Hepatic stellate cell (primary cell): ENCODE results near the gene RBP4.

Source experiments
- DNase-seq: peaks from one replicate; pipeline ENCODE4 v3.0.0; 2011; ENCODE audit warnings: low spot score

RBP4 gene

DNA sequence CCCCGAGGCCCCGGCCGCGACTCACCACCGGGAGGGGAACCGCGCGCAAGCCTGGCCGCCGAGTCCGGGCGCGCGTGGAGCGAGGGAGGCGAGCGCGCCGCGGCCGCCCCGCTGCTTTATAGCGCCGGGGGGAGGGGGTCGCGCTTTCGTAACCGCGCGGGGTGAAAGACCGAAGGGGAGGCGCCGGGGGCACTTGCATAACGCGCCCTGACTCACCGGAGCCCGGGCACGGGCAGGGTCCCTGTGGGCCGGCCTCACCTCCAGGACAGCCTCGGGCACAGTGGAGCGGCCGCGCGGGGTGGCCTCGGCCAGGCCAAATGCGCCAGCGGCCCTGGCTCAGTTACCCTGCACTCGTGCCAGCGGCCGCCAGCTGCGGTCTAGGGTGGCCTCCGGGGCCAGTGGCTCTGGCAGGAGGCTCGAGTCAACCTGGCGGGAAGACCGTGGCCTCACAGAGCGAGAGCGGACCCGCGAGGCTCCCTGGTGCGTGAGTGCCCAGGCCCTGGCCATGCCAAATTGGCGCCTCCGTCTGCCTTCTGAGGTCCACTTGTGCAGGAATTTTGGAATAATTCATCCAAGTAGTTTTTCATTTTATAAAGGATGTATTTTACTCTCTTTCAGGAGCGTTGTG is at the start of gene RBP4:
TSS of gene RBP4 (minus strand) at position 90 of the 628 bp plus-strand sequence. CDS start 207 bp downstream, outside the sequence.
- DNase-seq, result no peak

DNA sequence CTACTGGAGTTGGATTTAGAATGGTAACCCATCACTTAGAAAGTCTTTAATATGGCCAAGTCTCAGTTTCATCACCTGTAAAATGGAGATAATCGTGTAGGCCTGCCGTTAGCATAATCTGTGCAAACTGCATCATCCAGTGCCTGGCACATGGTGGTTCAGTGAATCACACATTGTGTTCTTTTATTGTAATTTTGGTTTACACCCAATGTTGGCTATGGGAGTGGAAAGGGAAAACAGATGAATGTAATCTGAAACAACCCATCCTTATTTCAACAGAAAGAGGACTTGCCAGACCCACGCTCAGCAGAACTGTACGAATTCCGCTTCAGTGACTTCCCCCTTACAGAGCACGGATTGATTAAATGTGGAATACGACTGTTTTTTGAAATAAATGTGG is 38.8 kb upstream of the RBP4 start:
- no peak for DNase-seq

DNA sequence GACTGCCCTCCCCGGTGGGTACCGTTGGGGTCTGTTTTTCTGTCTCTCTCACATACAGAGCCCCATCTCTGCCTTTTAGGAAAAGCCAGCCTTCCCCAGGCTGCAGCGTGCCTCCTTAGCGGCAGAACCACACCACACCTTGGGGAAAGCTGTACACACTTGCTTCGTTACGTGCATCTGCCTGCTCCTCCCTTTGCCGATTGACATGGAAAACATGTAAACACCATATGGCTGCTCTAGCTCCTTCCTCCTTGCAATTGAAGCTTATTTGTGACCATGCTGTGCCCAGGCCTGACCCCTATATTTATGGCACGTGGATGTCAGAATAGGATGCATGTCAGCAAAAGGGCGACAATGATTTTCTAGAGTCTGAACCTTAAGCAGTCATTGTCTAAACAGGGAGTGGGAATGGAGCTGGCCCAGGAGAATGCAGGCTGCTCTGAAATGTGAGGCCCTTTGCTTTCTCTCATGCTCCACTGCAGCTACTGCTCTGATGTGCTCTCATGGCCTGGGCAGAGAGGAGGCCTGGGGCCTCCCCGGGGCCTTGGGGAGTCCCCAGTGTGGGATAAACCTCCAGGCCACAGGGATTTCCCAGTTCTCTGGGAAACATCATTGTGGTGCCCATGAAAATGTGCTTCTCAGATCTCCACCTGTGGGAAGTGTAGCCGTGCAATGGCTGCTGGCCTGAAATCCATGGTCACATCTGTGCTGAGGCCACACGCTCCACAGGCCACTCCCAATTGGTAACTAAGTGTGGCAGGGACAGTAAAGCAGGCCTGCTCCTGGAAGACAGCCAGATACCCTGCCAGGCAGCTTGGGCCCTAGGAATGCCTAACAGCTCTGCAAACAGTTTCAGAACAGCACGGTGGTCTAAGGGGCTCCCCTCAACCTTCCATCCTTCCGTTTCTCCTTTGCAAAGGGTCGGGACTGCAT is 29.9 kb upstream of the RBP4 start:
- no peak for DNase-seq

DNA sequence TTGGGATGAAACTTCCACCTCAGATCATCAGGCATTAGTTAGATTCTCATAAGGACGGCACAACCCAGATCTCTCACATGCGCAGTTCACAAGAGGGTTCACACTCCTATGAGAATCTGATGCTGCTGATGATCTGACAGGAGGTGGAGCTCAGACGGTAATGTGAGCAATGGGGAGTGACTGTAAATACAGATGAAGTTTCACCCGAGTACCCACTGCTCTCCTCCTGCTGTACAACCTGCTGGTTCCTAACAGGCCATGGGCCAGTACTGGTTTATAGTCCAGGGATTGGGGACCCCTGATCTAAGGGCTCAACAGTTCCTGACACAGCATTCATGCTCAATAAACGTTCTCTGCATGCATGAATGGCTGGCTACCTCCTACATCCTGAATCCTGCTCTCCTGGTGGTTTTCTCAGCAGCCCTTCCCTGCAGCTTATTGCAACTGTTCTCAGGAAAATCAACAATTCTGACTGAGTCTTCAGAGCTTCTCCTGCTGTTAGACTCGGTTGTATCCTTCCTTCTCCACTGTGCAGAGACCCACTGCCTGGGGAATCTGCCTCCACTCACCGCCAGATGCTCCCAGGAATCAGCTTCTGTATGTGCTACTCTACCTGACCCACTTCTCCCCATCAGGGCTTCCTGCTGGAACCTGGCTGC is 28.7 kb upstream of the RBP4 start:
- no peak for DNase-seq

DNA sequence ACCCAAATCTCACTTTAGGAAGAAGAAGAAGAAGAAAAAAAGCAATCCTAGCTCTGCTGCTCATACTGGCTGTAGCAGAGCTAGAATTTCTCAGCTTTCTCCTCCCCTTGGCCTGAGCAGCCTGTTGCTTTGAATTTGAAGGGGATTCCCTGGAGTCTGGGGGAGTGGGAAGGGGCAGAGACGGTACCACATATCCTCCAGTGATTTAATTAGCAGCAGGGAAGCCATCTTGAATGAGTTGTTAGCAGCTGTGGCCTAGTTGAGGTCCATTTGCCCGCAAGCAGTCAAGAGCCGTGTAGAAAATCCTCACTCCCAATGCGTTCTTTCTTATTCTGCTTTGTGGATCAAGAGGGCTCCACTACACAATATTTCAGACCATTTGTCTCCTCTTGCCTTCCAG is 27.8 kb upstream of the RBP4 start:
- no peak for DNase-seq

DNA sequence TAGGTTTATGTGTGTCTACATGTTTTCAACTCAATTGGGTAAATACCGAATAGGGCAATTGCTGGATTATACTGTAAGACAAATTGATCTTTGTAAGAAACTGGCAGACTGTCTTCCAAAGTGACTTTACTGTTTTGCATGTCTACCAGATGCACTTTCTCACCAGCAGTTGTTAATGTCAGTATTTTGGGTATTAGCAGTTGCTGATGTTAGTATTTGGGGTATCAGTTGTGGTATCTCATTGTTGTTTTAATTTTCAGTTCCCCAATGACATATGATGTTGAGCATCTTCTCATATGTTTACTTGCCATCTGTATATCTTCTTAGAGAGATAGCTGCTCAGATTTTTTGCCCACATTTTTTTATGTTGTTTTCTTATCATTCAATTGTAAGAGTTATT is 21.9 kb upstream of the RBP4 start:
- DNase-seq, result no peak

DNA sequence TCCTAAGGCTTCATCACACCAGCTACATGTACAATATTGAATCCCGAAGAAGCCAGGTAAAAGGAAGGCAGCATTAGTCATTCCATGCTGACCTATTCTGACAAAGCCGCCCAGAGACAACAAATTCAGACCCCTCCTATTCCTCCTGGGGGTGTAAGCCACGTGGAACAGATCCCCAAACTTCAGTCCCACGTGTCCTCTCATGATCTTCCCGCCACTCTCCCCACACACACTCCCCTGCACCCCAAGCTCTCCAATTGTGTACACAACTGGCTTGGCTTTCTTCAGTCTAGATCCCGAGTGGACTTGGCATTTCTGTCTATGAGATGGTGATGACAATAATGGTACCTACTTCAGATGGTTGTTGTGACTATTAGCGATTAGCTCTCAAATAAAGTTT is 19.9 kb upstream of the RBP4 start:
- no peak for DNase-seq

DNA sequence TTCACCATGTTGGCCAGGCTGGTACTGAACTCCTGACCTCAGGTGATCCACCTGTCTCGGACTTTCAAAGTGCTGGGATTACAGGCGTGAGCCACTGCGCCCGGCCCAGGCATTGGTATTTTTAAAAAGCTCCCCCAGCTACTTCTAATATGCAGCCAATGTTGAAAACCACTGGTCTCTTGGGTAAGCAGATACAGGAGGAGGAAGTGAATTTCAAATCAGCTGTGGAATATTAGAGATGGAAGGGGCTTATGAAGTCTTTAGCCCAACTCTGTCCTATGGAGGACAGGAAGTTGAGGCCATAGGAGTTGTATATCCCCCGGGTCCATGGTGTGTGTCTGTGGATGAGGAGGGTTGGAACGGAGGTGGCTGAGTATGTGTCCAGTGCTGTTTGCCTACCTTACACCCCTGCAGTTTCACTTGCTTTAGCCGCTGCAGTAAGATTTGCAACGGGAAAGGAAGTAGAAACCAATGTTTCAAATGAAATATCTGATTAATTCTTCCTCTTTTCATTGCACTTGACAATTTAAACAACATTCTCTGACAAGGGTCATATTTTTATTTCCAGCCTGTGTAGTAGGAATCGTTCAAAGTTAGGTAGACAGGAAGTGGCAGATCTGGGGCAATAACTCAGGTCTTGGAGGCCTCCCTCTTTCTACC is 14.7 kb upstream of the RBP4 start:
- DNase-seq, result no peak

DNA sequence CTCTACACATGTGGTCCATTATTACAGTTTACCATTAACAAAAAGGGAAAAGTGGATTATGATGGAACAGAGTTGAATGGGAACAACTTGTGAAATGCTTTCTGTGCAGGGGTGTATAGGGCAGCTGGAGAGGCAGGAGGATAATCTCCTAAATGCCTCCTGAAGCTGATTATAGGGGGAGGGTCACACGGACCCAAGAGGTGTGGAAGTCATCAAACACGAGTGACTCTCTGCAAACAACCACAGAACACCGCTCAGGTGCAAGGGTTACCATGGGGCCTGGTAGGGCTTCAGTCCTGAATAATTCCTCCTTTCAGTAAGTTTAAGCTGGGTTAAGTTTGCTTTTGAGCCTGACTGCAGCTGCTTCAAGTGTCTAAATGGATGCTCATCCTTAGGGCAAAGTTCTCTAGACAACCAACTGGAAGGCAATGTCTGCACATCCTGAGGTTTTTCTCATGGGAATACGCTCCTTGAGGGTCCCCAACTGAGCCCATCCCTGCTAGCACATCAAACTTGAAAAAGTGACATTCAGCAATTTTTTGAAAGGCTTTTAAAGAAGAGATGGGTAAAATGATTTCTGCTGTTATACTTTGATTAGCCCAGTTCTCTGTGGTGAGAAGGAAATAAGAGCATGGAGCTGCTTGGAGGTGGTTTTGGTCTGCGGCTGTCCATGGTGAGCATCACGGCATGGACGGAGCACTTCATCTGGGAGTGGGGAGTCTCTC is 13.2 kb upstream of the RBP4 start:
- DNase-seq, result no peak

DNA sequence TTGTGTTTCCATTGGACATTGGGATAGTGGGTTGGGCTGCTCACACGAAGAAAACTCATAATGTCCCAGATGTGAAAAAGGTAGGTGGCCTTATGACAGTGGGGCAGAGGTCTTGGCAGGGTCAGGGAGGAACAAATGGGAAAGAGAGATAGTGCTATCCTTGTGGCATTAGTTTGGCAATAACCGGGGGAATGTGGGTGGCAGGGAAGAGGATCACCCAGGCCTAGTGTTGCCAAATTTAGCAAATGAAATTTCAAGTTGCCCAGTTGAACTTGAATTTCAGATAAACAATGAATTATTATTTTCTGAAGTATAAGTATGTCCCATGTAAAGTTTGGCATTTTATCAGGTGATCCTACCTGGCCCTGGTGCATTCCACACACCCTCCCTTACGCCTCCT is 12.1 kb upstream of the RBP4 start:
- no peak for DNase-seq

DNA sequence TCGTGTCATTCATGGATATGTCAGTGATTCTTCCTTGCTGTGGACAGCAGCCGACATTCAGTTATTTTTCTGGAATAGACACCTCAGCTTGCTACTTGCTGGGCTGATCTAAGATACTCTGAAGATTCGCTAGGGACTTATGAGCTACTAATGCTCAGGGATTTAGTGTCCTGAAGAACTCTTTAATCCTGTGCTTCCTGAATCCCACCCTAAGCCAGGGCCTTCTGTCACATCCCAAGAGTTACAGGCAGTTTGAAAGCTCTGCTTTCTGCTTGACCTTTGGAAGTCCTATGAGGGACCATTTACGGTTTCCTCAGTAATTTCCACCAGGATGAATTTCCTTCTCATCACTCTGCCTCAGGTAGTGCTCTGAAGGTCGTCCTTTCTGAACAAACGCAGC is 11.3 kb upstream of the RBP4 start, which contains the start of gene PDE6C:
TSS of gene PDE6C (plus strand) at position 227 of the 400 bp plus-strand sequence. CDS start 189 bp downstream, outside the sequence.
- DNase-seq, result no peak

DNA sequence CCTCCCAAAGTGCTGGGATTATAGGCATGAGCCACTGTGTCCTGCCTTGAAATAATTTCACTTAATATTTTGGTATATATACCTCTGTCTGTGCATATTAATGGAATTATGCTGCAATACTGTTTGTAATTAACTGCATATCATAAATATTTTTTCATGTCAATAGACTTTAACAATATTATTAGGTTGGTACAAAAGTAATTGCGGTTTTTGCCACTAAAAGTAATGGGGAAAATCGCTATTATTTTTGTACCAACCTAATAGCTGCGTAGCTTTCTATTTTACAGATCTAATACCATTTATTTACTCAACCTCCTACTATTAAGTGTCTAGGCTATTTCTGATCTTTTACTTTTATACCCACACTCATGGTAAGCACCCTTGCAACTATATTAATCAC is 7.4 kb upstream of the RBP4 start:
- no peak for DNase-seq

DNA sequence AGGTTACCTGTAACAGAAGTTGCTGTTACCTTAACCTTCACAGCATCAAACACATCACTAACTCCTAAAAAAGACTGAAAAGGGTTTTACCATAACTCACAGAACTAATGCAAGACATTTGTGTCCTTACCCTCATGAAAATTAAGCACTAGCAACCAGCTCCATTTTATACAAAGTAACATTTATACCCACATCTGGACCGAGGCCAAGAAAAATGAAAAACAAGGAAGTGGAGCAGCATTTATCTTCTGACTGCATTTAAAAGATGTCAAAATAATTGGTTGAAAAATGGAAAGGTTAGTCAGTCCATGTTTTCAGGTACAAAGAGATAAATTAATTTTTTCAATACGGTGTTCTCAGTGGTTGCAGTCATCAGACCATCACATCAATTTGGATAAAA is 3.1 kb upstream of the RBP4 start:
- no peak for DNase-seq

DNA sequence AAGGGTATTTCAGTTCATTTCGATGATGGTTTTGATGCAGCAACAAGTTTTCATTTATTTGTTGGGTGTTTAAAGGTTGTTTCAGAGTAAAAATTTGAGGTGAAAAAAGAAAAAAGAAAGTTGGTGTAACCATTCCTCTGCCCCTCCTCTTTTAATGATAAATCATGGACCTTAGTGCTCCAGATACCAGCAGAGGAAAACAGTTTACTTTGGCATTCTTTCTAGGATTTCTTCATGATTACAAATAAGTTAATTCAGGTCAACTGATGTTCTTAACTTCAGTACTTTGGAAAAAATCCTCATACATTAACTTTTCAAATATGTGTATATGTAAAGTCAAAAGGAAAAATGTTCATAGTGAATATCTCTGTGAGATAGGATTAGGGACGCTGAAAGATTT is 2.0 kb upstream of the RBP4 start:
- no peak for DNase-seq

DNA sequence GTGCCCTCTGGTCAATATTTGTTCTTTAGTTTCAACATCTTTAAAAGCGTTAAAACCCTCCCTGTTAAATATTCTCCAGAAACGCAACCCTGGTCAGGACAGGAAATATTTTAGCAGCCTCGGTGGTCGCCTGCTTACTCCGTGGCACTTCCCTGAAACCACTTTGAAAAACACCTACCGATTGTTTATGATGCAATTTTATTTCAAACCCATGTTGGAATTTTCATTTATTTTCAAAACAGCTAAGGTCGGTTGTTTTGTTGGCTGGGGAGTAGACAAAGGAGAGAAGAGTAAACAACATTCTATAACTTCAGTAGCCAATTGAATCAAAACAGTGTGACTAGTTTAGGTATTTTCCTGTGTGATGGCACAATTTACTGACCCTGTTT is 733 bp upstream of the RBP4 start:
- no peak for DNase-seq

DNA sequence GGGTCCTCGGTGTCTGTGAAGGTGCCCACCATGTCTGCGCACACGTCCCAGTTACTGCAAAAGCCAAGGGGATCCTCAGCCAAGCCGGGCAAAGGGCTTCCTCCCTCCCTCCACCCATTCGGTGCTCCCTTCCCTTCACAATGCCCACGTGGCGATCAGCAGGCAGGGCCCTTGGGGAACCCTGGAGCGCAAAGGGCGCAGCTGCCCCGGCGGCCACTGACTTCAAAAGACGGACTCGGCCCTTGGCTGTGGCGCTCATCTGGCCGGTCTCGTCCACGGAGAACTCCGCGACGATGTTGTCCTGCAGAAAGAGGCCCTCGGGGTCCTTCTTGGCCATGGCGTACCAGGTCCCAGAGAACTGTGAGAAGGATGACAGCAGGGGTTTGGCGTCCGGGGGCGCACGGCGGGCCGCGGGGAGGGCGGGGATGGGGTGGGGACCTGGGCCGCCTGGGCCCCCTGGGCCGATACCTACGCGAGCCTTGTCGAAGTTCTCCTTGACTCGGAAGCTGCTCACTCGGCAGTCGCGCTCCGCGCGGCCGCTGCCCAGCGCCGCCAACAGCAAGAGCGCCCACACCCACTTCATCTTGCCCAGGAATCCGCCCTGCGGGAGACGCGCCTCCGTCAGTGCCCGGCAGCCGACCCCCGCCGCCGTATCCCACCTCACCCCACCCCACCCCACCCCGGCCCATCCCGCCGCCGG is 439 bp downstream of the RBP4 start:
- no peak for DNase-seq

DNA sequence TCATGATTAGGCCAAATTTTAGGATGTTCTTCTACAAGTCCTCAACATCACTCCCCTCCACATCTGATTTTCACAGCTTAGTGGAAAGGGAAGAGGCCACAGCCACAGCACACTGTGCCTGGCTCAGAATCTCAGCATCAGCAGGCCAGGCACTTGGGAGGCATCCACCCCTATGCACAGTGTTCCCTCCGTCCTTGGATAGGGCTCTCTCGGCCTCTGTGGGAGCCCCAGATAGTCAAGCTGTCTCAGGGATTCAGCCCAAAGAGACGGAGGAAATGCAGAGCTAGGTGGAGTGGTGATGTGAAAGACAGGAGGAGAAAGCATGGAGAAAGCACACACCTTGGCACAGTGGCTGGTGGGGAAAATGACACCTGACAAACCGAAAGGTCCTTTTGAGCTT is 1.3 kb downstream of the RBP4 start:
- no peak for DNase-seq

DNA sequence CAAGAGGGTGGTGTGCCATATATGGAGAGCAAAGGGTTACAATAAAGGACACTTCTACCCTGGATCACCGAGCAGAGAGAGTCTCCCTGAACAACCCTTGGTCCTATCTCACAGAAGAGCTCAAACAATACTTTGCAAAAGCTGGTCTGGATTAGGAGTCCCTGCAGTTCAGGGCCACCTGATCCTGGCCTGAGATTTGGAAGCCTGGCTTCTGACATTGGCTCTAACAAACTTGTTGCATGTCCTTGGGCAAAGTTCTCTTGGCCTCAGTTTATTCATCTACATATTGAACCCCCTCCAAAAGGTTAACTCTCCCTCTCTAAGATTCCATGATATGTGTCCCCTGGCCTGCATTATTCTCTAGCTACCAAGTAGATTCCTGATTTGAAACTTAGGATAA is 1.7 kb downstream of the RBP4 start:
- DNase-seq, result no peak

DNA sequence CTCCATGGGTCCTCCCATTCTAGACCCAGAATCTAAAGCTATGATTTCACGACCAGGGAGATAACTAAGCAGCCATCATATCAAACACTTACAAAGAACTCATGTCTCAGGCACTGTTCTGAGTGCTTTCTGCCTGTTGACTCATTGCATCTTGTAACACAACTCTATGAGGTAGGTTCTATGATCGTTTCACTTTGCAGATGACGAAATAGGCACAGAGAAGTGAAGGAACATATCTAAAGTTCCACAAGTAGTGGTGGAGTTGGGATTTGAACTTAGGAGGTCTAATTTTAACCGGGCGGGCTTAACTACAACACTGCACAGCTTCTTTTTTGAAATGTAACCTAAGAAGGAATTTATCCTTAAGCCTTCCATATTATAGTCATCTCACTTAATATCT is 2.9 kb downstream of the RBP4 start:
- DNase-seq, result no peak

DNA sequence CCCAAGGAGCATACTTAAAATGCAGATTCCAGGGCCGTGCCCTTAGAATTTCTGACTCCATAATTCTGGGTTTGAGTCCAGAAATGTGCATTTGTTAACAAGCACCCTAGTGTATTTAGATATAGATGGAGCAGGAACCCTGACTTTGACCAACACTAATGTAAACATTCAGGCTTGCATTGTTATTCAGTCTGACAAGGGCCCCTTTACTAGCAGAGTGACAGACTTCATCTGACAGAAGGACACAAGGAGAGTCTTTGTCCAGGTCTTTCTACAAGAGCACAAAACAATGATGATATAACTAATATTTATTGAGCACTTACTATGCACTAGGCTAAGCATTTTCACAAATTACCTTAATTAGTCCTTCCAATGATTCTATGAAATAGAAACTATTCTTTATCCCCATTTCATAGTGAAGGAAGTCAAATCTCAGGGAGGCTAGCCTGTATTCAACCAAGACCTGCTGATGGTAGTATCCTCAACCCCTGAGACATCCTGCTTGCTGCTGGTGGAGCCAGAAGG is 3.9 kb downstream of the RBP4 start:
- no peak for DNase-seq

DNA sequence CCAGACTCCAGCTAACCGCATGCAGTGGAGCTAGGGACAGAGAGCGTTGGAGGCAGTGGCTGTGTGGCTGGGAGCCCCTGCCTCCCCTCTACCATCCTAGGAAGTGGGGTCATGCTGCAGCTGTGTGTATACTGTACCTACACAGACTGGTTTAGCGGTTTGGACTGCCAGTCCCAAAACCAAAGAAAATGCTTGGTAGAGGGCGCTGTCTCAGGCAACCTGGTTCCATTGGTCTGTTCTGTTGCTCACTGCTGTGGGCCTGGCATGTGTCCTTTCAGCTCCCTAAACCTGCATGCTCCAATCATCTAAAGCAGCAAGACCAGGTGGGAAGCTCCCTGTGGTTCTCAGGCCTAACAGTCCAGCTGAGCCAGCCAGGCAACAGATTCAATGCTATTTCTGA is 4.5 kb downstream of the RBP4 start:
- DNase-seq, result no peak
